Astrocyte of the spinal cord (primary cell): ENCODE measurements around the gene MSL1.

Experiments
- DNase-seq: peaks from one replicate; pipeline ENCODE4 v3.0.0; 2011; ENCODE audit warnings: low read depth, low spot score
- H3K4me3 ChIP-seq: 2 replicates; pipeline ENCODE4 v1.5.1; 2011; ENCODE audit warnings: low read depth, mild to moderate bottlenecking, low read length, moderate library complexity
- CTCF ChIP-seq: IDR thresholded peaks from 2 replicates; pipeline ENCODE4 v1.5.1; 2012; ENCODE audit warnings: low read depth, mild to moderate bottlenecking, low read length, inconsistent platforms
- in situ Hi-C: cut with HindIII; loops from 2 replicates; pipeline ENCODE4 v1.10.0; 2017; ENCODE audit warnings: low sequenced_read_pairs

MSL1 gene

GRCh38 chr17:40074871-40075200 lies 46.9 kb upstream of the MSL1 start:
- no peak for TF ChIP-seq CTCF
- H3K4me3 ChIP-seq, result no peak overlapping the region
- in situ Hi-C loops, result loop anchor here (25.0 kb wide), 1 partner anchor 112 kb away; the partner anchor contains the start of gene RAPGEFL1
- DNase-seq, result no peak

- DNase-seq, result peak; percentile 52
- H3K4me3 ChIP-seq, result no peak overlapping the region
- TF ChIP-seq CTCF, result peak; percentile 88
- in situ Hi-C loops, result no loop called here
Measured at GRCh38 chr17:40075201-40075941, 46.4 kb upstream of the MSL1 start.

GRCh38 chr17:40075942-40076498 lies 45.8 kb upstream of the MSL1 start:
- in situ Hi-C loops, result no loop called here
- no peak for TF ChIP-seq CTCF
- no peak overlapping the region for H3K4me3 ChIP-seq
- DNase-seq, result no peak

GRCh38 chr17:40076591-40076990 lies 45.2 kb upstream of the MSL1 start:
- in situ Hi-C loops, result no loop called here
- no peak for TF ChIP-seq CTCF
- no peak for DNase-seq
- no peak overlapping the region for H3K4me3 ChIP-seq

- no peak for DNase-seq
- no peak for TF ChIP-seq CTCF
- in situ Hi-C loops, result no loop called here
- H3K4me3 ChIP-seq, result no peak overlapping the region
Measured at GRCh38 chr17:40079545-40079944, 42.2 kb upstream of the MSL1 start.

- TF ChIP-seq CTCF, result no peak
- no peak for DNase-seq
- no peak overlapping the region for H3K4me3 ChIP-seq
- in situ Hi-C loops, result no loop called here
Measured at GRCh38 chr17:40084477-40084876, 37.3 kb upstream of the MSL1 start.
